CD4-positive, alpha-beta T cell treated with Interferon gamma for 1 hour (primary cell): Measurements from ENCODE around the gene ST14.
A peak's percentile ranks its signal among the peaks of the same experiment; 100 is the strongest.

Experiments
- DNase-seq: peaks from one replicate; pipeline ENCODE4 v3.0.0-alpha.2; 2020

The ST14 gene

DNA sequence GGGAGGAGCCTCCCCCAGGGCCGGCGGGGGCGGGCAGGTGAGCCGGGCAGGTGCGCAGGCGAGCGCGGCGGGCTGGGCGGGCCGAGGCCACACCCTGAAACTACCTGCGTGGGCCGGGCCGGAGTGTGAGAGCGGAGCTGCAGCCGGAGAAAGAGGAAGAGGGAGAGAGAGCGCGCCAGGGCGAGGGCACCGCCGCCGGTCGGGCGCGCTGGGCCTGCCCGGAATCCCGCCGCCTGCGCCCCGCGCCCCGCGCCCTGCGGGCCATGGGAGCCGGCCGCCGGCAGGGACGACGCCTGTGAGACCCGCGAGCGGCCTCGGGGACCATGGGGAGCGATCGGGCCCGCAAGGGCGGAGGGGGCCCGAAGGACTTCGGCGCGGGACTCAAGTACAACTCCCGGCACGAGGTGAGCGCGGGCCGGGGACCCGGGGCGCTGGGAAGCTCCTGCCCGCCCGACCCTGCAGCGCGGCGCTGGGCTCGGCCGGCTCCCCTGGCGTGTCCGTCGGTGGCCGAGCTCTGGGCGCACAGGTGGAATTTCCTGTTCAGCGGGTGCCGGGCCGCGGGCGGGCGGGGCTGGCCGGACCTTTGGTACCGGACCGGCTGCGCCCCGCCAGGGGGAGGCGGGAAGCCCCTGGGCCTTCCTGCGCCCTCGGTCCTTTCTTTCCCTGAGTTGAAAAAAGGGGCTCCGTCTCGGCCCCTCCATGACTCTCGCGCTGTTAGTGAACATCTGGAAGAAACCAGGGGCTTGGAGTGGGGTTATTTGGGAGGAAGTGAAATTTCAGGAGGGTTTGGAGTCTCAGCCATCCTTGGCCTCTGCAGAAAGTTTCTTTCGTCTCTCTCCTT, at the start of gene ST14:
Gene ST14, plus strand, starts transcription at position 126 of the 841 bp plus-strand sequence. Its CDS starts 198 bp downstream, at position 324.
- DNase-seq, result peak; percentile 35

GRCh38 chr11:130110339-130111108, 49.1 kb upstream of the ST14 start:
- no peak for DNase-seq

DNA sequence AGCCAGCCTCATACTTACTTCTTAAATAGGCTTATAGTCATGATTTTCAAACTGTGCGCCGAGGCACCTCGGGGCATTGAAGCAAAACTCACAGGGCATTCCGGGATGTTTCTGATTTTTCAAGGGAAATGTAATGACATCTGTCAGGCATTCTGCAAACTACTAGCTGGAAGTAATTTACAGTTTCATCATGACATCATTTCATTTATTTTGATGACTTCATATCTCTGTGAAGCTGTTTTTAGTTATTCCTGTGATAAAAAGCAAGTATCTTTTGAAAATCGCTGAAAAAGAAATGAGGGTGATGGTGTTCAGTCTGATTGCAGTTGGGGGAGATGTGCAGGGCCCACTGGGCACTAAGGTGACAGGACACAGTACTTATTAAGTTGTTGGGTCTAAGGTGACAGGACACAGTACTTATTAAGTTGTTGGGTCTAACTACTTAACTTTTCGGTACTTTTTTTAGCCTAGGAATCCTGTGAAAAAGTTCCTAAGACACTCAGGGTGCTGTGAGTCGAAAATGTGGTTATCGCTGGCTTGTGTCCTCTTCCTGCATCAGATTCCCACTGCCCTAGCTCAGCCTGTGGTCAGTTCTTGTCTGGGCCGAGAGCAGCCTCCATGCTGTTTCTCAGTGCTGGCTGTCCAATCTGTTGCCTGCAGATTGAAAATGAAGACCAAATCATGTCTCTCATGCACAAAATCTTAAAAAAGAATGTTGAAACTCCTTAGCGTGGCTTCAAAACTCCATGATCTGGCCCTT, 47.3 kb upstream of the ST14 start:
- DNase-seq, result no peak

- DNase-seq, result no peak
Observed at GRCh38 chr11:130114281-130114680, 45.3 kb upstream of the ST14 start.

- DNase-seq, result no peak
Observed at GRCh38 chr11:130114726-130115125, 44.9 kb upstream of the ST14 start.

DNA sequence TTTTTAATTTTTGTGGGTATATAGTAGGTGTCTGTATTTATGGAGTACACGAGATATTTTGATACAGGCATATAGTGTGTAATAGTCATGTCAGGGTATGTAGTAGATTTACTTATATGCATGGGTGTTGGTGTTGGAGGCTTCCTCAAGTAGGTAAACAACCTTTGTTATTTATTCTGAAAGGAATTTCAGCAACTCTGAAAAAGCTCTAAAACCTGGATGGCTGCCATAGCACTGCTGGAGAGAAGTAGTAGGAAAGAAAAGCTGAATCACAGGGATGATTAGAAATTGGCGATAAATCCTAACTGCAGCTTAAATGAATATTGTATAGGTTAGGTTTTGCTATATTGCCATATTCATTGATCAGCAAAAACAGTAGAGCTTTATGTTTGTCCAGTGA, 44.4 kb upstream of the ST14 start:
- no peak for DNase-seq

DNA sequence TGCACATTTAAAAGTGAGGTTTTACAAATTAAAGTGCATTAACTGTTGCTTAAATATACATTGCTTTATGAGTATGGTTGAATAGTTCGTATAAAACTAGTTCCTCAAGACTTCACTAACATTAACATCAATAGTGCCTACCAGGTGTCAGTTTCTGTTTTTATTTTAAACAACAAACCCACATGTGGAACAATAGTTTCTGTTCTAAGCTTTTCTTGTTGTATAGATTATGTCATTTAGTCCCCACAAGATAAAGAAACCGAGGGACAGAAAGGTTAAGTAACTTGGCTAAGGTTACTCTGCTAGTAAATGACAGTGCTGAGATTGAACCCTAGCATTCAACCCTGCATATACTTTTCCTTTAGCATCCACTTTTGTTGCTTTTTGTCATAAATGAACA, 41.4 kb upstream of the ST14 start:
- no peak for DNase-seq

DNA sequence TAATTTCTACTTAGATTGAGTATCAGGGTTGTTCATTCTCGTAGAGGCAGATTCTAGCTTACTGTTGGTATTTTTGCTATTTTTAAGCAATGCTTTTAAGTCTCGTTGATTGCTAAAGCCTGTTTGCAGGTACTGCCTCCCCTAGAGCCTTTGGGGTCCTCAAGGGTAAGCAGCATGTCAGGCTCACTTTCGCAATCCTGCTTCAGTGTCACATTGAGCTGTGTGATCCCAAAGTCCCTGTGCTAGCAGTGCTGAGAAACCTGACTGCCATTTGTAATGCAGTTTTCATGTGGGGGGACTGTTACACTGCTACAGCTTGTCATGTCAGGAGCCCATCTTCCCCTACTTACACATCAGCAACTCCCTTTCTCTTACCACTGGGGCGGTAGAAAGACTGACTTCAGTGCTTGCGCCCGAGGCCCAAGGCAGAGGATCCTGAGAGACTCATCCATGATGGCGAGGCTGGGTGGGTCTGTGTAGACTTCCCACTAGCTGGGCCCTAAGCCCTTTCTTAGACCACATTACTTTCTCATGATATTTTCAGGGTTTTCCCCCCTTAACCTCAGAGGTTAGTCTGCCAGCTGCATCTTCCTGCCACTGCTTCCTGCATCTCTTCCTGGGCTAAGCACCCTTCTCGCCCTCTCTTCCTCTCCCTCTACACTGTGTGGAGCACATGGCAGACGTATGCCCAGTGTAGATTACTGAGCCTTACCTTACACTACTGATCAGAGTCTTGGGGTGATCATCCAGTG, 40.8 kb upstream of the ST14 start:
- DNase-seq, result peak; percentile 24

- DNase-seq, result no peak
Observed at GRCh38 chr11:130120045-130120444, 39.5 kb upstream of the ST14 start.

- DNase-seq, result no peak
Observed at GRCh38 chr11:130121445-130121978, 38.1 kb upstream of the ST14 start.

GRCh38 chr11:130122141-130122575, 37.4 kb upstream of the ST14 start:
- DNase-seq, result no peak

DNA sequence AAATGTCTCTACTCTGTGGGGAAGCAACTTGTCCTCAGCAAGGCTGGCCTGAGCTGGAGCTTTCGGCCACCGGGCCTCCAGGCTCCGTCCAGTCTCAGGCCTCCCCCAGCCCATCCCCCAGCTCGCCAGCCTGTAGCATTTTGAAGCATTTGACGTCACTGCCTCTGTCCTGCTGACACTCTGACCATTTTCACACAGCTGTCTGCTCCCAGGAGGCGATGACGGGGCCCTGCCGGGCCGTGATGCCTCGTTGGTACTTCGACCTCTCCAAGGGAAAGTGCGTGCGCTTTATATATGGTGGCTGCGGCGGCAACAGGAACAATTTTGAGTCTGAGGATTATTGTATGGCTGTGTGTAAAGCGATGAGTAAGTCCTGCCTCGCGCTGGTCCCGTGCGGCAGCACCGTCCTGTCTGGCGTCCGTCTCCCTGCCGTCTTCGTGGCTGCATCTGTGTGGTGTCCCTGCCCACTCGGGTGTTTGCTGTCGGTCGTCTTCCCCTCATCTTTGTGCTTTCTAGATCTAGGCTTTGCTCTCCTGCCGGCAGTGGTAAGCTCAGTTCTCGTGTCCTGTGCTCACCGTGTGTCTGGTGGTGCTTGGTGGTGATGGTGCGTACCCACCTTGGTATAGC, 36.1 kb upstream of the ST14 start:
- no peak for DNase-seq

DNA sequence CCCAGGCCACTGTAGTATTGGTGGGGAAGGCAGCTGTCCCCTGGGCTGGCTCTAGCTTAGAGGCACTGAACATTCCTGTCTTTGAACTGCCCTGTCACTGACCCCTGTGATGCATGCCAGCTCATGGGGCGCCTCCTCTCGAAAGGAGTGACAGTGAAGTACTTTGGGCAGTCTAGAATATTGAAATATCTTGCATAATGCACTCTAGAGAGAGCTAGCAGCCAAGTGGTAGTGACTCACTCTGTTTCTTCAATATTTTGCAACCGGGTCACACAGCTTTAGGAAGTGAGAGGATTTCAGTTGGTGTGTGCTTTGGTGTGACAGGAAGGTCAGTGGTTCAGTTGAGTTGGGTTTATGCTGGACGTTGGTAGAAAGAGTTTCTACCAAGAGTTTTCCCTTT, 35.5 kb upstream of the ST14 start:
- DNase-seq, result peak; percentile 73

- no peak for DNase-seq
Observed at GRCh38 chr11:130125638-130126037, 33.9 kb upstream of the ST14 start.

DNA sequence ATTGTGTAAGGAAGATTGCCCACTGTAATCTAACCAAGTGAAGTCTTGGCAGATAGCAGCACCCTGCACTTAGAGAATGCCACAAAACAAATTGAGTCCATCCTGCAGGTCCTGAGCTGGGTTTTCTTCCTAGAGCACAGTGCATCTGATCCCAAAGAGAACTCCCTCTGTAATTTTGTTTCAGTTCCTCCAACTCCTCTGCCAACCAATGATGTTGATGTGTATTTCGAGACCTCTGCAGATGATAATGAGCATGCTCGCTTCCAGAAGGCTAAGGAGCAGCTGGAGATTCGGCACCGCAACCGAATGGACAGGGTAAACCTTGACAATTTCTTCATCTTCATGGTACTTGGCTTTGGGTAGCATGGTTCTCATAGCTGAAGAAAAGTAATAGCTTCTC, 33.1 kb upstream of the ST14 start:
- no peak for DNase-seq

DNA sequence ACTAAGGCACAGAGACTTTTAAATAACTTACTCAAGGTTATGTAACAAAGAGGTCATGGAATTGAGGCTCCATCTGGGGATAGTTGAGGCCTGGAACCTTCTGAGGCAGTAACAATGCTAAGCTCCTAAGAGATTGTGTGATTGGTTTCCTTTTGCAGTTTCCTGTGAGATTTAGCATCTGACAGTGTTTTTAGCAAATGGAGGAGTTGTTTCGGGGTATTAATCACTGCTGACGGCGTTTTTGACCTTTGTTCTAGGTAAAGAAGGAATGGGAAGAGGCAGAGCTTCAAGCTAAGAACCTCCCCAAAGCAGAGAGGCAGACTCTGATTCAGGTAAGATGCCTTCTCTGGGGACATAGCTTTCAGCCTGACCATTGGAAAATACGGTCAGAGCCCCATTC, 32.1 kb upstream of the ST14 start:
- no peak for DNase-seq

GRCh38 chr11:130128626-130129025, 31.0 kb upstream of the ST14 start:
- no peak for DNase-seq

GRCh38 chr11:130129922-130130321, 29.7 kb upstream of the ST14 start:
- DNase-seq, result no peak

DNA sequence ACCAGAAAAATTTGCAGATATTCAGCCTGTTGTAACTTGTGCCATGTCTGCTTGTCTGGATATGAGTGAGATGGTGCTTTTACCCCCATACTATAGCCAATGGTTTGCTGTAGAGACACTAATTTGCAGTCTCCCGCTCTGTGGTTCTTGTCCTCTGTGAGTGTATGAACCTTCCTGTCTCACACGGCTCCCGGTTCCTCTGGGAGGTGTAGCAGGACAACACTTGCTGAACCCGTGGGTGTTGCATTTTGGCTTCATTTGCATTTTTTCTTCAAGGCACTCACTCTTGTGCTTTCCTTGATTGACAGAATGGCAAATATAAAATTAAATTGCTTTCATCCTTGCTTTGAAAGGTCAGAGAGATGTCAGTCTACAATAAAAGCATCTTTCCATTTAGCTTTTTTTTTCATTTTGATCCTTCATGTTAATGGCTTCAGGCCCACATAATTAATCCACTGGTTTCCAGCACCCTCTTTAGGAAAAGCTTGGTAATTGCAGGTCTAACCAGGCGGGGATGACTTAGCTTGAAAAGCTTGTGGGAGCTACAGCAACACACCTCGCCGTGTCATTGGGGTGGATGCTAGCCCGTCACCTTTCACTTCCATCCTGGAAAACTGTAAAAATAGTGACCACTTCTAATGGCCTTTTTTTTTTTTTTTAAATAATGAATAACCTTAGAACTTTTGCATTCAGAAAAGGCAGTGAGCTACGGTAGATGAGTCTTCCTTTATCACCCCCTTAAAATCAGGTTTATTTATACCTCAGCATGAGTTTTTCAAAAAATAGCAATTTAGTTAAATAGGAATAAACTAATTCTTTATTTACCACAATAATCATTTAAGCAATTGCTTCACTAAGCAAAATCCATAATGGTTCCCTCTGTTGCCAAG, 27.4 kb upstream of the ST14 start:
- DNase-seq, result peak; percentile 53

DNA sequence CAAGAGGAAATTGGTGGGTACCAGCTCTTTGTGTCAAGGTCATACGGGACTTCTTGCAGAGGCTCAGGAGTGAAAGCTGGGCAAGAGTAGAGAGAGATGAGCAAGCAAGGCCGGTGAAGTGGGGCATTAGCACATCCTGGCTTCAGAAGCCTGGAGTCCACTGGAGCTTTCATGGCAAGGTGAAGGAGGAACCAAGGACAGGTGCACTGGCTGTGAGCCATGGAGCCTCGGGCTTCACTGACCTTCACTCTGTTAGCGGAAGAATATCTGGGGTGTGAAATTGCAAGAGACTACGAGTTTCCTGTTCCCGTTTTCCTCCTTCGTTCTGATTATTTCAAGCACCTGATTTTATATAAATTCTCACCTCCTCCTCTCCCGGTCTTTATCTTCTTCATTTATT, 25.9 kb upstream of the ST14 start:
- DNase-seq, result no peak

DNA sequence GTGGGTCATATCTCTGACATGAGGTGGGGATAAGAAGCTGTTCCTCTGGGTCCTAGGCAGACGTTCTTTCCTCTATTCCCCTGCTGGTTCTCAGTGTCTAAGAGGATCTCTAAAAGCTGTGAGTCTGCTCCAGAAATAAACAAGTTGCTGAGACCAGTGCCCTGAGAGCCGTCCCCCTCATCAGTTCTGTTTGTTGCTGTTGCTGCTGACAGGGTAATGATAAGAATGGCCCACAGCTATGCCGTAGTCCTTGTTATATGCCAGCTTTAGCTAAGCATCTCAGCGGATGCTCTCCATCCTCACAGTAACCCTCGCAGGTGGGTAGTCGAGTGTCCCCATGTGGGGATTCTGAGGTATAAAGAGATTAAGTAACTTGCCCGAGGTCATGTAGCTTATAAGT, 23.5 kb upstream of the ST14 start:
- DNase-seq, result no peak
